ENCODE data around the gene COQ9.

Gene COQ9

DNA sequence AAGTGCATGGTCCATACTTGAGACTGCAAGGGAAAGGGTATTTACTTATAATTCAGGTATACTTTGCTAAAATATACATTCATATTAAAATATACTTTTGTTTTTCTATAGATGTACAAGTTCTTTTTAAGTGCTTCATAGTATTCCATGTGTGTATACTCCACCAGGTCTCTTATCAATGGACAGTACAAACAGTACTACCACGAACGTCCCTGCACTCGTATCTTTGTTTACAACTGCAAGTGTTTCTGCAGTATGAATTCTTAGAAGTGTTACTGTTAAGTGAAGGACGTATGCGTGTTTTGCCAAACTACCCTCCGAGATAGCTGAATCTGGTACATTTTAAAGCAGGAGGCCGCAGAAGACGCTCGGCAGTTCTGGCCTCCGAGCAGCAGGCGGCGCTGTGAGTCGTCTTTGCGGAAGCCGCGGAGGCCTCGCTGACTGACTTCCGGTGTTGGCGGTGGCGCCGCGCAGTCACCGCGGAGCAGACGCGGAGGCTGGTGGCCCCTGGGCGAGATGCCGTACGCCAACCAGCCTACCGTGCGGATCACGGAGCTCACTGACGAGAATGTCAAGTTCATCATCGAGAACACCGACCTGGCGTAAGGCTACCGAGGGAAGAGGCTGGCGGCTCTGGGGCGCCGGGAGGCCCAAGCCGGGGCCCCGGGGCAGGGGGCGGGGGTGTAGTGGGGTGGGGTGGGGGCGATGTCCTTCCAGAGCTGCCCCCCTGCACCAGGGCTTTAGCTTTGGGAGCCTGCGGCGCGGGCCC, 15.1 kb downstream of the COQ9 start, which contains the start of gene POLR2C:
Gene POLR2C, plus strand, starts transcription at position 471 of the 769 bp plus-strand sequence. Its CDS starts 46 bp downstream, at position 517.
- H3K27ac ChIP-seq (replicated peaks): peak within 1 kb of the TSS; percentile 66
- peak; percentile 72 to 88 for DNase-seq (ENCODE audit: low read depth in 1 of 2, low spot score in 1 of 2)
- H3K27me3 ChIP-seq (ENCODE audit: insufficient read depth, poor library complexity, severe bottlenecking): no peaks in the 10 kb centered on the region
- TF ChIP-seq, protein P1, sequence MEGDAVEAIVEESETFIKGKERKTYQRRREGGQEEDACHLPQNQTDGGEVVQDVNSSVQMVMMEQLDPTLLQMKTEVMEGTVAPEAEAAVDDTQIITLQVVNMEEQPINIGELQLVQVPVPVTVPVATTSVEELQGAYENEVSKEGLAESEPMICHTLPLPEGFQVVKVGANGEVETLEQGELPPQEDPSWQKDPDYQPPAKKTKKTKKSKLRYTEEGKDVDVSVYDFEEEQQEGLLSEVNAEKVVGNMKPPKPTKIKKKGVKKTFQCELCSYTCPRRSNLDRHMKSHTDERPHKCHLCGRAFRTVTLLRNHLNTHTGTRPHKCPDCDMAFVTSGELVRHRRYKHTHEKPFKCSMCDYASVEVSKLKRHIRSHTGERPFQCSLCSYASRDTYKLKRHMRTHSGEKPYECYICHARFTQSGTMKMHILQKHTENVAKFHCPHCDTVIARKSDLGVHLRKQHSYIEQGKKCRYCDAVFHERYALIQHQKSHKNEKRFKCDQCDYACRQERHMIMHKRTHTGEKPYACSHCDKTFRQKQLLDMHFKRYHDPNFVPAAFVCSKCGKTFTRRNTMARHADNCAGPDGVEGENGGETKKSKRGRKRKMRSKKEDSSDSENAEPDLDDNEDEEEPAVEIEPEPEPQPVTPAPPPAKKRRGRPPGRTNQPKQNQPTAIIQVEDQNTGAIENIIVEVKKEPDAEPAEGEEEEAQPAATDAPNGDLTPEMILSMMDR (IDR thresholded peaks at IDR 0.05; ENCODE audit: insufficient read depth, low read length): peak; percentile 96
- peak; percentile 96 for TF ChIP-seq GABPA (IDR thresholded peaks at IDR 0.05; ENCODE audit: low read depth)
- peak; percentile 99 for TF ChIP-seq POLR2AphosphoS5 (IDR thresholded peaks at IDR 0.05; ENCODE audit: low read depth)
- TF ChIP-seq SPI1 (IDR thresholded peaks at IDR 0.05; ENCODE audit: borderline replicate concordance, low read depth): peak; percentile 63; the same call in 1 of the 2 replicates
- TF ChIP-seq, protein P2, sequence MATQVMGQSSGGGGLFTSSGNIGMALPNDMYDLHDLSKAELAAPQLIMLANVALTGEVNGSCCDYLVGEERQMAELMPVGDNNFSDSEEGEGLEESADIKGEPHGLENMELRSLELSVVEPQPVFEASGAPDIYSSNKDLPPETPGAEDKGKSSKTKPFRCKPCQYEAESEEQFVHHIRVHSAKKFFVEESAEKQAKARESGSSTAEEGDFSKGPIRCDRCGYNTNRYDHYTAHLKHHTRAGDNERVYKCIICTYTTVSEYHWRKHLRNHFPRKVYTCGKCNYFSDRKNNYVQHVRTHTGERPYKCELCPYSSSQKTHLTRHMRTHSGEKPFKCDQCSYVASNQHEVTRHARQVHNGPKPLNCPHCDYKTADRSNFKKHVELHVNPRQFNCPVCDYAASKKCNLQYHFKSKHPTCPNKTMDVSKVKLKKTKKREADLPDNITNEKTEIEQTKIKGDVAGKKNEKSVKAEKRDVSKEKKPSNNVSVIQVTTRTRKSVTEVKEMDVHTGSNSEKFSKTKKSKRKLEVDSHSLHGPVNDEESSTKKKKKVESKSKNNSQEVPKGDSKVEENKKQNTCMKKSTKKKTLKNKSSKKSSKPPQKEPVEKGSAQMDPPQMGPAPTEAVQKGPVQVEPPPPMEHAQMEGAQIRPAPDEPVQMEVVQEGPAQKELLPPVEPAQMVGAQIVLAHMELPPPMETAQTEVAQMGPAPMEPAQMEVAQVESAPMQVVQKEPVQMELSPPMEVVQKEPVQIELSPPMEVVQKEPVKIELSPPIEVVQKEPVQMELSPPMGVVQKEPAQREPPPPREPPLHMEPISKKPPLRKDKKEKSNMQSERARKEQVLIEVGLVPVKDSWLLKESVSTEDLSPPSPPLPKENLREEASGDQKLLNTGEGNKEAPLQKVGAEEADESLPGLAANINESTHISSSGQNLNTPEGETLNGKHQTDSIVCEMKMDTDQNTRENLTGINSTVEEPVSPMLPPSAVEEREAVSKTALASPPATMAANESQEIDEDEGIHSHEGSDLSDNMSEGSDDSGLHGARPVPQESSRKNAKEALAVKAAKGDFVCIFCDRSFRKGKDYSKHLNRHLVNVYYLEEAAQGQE (IDR thresholded peaks at IDR 0.05; ENCODE audit: insufficient replicate concordance, low read depth): peak; percentile 28
- peak within 1 kb of the TSS; percentile 78 for H3K4me3 ChIP-seq (replicated peaks; ENCODE audit: insufficient read depth, low read length)

DNA sequence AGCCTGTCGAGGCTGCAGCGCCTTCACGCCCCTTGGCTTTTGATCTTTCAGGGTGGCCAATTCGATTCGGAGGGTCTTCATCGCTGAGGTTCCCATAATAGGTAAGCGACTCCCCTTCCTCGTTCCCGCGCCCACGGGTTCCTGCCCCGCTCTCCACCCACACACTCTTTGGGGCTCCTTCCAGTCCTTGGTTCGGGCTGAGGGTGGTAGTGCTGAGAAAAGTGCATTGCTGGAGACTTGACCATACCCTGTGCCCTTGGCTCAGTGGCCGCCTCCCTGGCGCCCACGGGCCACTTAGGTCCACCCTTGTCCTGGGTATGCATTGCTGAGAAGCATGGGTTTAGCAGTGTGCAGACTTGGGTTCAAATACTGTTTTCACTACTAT, 15.7 kb downstream of the COQ9 start:
- H3K27me3 ChIP-seq (ENCODE audit: insufficient read depth, poor library complexity, severe bottlenecking): no peaks in the 10 kb centered on the region
- H3K4me3 ChIP-seq (replicated peaks; ENCODE audit: insufficient read depth, low read length): peak overlapping the region; percentile 78
- no peak for DNase-seq (ENCODE audit: low read depth in 1 of 2, low spot score in 1 of 2)
- no peak for TF ChIP-seq SPI1 (IDR thresholded peaks at IDR 0.05; ENCODE audit: borderline replicate concordance, low read depth)
- TF ChIP-seq, protein P1 (IDR thresholded peaks at IDR 0.05; ENCODE audit: insufficient read depth, low read length): no peak
- TF ChIP-seq, protein P2 (IDR thresholded peaks at IDR 0.05; ENCODE audit: insufficient replicate concordance, low read depth): no peak
- TF ChIP-seq POLR2AphosphoS5 (IDR thresholded peaks at IDR 0.05; ENCODE audit: low read depth): no peak
- TF ChIP-seq GABPA (IDR thresholded peaks at IDR 0.05; ENCODE audit: low read depth): no peak
- peak overlapping the region; percentile 66 for H3K27ac ChIP-seq (replicated peaks)

DNA sequence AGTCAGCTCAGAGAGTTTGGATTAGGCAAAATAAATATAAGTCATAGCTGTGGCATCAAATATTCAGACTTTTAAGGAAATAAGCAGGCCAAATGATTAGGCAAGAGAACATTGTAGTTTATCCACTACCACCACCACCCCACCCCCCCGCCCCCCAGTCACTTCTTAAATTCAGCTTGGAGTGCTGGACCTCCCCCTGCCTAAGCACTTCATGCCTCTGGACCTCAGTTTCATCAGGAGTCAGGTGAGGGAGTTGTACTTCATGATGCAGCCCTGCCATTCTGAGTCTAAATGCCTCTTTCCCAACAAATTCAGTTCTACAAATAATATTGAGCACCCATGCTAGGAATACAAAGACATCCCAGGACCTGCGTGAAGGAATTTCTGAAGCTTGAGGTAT, 17.2 kb downstream of the COQ9 start:
- Histone ChIP-seq H3K27ac (replicated peaks) (no peak overlapping the region), H3K27me3 (ENCODE audit: insufficient read depth, poor library complexity, severe bottlenecking) (no peaks in the 10 kb centered on the region), H3K4me3 (replicated peaks; ENCODE audit: insufficient read depth, low read length) (no peak overlapping the region)
- no peak for DNase-seq (ENCODE audit: low read depth in 1 of 2, low spot score in 1 of 2)
- TF ChIP-seq POLR2AphosphoS5 (IDR thresholded peaks at IDR 0.05; ENCODE audit: low read depth): no peak
- TF ChIP-seq GABPA (IDR thresholded peaks at IDR 0.05; ENCODE audit: low read depth): no peak
- TF ChIP-seq SPI1 (IDR thresholded peaks at IDR 0.05; ENCODE audit: borderline replicate concordance, low read depth): no peak
- TF ChIP-seq, protein P1 (IDR thresholded peaks at IDR 0.05; ENCODE audit: insufficient read depth, low read length): no peak
- TF ChIP-seq, protein P2 (IDR thresholded peaks at IDR 0.05; ENCODE audit: insufficient replicate concordance, low read depth): no peak

Measured in HL-60 (cell line).